ENCODE data around the gene XPR1.

XPR1 gene

GRCh38 chr1:180896161-180896560, 264.3 kb downstream of the XPR1 start:
- DNase-seq, result no peak

- DNase-seq, result no peak
Measured at GRCh38 chr1:180898441-180899219, 266.8 kb downstream of the XPR1 start.

- DNase-seq, result no peak
Measured at GRCh38 chr1:180899262-180899661, 267.4 kb downstream of the XPR1 start.

GRCh38 chr1:180901076-180901990, 269.5 kb downstream of the XPR1 start:
- no peak for DNase-seq

- DNase-seq, result no peak
Measured at GRCh38 chr1:180902541-180902940, 270.7 kb downstream of the XPR1 start.

DNA sequence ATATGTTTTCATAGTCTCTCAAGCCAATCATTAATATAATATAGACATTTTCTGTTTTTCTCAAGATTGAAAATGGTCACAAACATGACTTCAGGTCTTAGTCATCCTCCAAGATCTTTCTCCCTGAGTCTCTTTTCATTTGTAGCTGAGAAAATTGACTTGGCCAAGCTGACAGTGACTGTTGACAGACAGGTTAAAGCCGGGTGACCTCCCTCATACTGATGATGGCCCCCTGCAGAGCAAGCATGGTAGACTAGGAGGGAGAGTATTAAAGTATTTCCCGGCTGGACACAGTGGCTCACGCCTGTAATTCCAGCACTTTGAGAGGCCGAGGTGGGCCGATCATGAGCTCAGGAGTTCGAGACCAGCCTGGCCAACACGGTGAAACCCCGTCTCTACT, 274.1 kb downstream of the XPR1 start:
- DNase-seq, result no peak

DNA sequence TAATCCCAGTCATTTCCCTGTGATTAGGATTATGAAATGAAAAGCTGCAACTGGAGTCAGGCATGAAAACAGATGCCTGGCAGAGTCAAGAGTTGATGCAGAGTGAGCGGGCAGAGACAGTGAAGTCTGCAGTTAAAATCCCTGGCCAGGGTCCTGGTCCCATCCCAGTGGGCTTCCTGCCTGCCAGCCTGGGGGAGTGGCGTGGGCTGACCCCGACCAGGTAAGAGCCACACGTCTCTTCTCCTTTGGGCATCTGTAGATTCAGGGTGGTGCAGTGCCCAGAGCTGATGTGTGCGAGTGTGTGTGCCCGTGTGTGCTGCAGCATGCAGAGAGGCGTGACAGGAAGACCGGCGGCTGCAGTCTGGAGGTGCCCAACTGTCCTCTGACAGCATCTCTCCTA, 274.7 kb downstream of the XPR1 start:
- DNase-seq, result no peak

DNA sequence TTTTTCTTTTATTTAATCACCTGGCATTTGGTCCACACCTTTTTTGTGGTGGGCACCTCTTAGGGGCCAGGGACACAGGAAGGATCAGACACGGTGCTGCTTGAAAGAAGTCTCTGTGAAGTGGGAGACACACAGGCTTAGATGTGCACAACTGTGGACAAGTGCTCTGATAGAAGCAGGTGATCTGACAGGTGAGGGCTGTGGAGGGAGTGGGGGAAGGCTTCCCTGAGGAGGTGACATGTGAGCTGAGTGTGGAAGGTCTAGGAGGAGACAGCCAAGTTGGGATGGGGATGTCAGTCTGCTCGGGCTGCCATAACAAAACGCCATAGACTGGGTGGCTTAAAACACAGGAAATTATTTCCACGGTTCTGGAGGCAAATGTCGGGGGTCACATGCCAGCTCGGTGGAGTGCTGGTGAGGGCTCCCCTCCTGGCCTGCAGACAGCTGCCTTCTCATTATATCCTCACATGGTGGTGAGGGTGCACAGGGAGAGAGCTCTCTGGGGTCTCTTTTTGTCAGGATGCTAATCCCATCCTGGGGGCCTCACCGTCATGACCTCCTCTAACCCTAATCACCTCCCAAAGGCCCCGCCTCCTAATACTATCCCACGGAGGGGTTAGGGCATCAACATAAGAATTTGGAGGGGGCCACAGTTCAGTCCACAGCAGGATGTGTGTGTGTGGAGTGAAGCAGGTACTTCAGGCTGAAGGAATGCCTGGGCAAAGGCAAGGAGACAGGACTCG, 275.7 kb downstream of the XPR1 start:
- DNase-seq, result no peak

- DNase-seq, result no peak
Measured at GRCh38 chr1:180908074-180908765, 276.4 kb downstream of the XPR1 start.

- DNase-seq, result no peak
Measured at GRCh38 chr1:180909005-180909414, 277.2 kb downstream of the XPR1 start.

GRCh38 chr1:180909462-180909976, 277.7 kb downstream of the XPR1 start:
- DNase-seq, result no peak

GRCh38 chr1:180911640-180912191, 279.9 kb downstream of the XPR1 start:
- DNase-seq, result no peak

GRCh38 chr1:180912211-180912800, 280.5 kb downstream of the XPR1 start:
- DNase-seq, result no peak

DNA sequence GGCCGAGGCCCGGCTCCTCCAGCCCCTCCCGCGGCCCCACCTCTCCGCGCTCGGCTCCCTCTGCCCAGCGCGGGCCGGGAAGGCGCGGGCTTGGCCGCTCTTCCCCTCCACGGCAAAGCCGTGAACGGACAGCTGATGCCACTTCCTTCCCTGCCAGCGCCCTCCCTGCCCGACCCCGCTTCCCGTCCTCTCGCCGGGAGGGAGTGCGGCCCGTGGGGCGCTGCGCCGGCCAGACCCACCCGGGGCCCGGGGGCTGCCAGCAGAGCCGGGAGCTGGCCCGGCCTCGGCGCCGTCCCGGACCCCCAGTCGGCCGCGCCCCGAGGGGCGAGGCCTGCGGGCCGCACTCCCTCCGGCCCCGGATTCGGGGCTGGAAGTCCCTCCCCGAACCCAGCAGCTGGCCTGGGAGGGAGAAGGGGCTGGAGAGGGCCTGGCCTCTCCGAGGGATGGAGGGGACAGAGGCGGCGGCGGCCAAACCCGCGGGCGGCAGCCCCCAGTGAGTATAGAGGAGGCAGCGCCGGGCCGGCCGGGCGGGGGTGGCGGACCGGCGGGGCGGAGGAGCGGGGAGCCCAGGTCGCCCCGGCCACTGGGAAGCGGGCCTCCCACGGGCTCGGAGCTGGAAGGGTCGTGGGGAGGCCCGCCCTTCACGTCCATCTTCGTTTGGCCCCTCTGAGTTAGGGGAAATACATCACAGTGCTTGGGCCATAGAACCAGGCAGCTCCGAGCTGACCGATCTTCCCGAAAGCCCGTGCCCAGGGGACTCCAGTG, 281.2 kb downstream of the XPR1 start, which contains the start of gene KIAA1614:
KIAA1614 (plus strand) TSS at position 97 of the 765 bp plus-strand sequence; CDS start at position 444, 347 bp downstream.
- DNase-seq, result no peak

DNA sequence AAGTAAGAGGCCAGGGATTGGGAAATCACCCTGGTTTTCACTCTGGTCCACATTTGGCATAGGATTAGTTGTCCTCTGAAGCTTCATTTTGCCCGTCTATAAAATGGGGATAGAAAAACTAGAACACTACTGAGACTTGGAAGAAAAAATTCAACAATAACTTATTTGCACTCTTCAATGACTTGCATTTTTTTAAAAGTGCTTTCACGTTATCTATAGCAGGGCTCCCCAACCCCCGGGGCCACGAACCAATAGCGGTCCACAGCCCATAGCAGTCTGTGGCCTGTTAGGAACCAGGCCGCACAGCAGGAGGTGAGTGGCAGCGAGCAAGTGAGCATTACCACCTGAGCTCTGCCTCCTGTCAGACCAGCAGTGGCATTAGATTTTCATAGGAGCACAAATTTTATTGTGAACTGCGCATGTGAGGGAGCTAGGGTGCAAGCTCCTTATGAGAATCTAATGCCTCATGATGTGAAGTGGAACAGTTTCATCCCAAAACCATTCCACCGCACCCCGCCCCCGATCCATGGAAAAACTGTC, 283.7 kb downstream of the XPR1 start:
- no peak for DNase-seq

- no peak for DNase-seq
Measured at GRCh38 chr1:180916012-180916770, 284.4 kb downstream of the XPR1 start.

DNA sequence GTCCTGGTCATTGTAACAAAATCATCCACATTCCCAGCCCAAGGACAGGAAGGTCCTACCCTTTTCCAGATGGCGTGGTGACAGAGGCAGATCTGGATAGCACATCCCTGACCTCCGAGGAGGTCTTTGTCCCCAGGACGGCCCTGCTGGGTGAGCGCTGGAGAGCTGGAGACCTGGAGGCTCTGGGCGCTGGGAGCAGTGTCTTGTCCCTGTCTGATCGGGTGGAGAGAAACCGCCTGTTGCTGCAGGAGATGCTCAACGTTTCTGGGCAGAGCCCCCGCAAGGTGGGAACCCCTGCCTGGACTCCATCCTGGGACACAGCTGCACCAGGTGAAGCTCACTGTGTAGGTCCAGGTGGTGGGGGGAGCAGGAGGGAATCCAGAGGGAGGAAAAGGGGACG, 284.9 kb downstream of the XPR1 start:
- no peak for DNase-seq

DNA sequence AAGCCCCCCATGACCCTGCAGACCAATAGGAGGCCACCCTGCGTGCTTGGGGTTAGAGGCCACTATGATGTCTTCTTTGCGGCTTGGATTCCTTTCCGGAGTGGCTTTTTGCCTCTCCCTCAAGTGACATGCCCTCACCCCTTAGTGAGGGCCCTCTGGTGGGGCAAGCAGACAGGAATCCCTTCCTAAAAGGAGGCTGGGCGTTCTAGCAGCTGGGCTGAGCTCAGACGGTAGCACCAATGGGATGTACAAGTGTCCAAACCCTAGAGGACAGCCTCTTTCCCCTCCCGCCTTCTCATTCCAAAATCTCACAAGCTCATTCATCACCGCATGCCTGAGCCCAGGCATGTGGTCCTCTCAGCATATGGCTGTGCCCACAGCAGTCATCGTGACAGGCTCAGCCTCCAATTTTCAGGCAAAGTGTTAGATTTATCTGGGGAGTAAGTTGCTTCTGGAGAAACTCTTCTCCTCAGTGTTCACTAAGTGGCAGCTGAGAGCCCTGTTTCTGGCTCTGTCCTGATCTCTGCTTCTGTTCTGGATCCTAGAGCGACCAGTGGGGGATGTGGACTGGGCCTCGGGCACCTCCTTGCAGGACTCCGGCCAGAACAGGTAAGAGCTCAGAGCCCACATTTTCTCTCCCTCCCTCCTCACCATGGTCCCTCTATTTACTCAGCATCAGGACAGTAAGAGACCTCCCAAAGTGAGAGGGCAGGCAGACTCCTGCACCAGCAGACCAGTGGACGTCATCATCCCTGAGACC, 285.7 kb downstream of the XPR1 start:
- no peak for DNase-seq

DNA sequence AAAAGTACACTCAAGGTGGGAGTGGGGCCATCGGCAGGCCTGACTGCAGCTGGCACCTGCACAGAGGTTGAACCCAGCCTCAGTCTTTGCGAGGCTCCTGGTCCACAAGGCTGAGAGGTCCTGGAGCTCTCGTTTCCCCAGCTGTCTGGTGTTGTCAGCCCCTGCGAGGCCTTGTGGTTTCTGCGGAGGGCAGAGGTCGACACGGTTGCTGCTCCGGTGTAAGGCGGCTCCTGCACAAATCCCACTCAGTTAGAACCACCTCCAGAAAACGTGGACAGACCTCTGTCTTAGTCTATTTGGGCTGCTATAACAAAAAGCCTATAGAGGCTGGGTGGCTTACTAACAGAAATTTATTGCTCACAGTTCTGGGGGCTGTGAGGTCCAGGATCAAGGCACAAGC, 286.7 kb downstream of the XPR1 start:
- DNase-seq, result no peak

All from NK-92 treated with Interleukin-12 subunit alpha and Interleukin-12 subunit beta, amount 100 ng/mL, for 24 hours (cell line).